GM12891 (cell line): Measurements from ENCODE around the gene SH3TC1.

Experiments used
- POLR2A ChIP-seq: IDR thresholded peaks from 2 replicates; pipeline ENCODE4 v1.6.1; 2011; ENCODE audit warnings: low read depth, low read length, control low read depth
- POLR2AphosphoS5 ChIP-seq: IDR thresholded peaks from 2 replicates; pipeline ENCODE4 v1.6.1; 2011; ENCODE audit warnings: low read depth, low read length, control low read depth
- TAF1 ChIP-seq: IDR thresholded peaks from 2 replicates; pipeline ENCODE4 v1.6.1; 2011; ENCODE audit warnings: low read depth, low read length, control low read depth

GRCh38 chr4:8185295-8185694, 13.8 kb upstream of the SH3TC1 start:
- TF ChIP-seq POLR2A = no peak
- no peak for TF ChIP-seq POLR2AphosphoS5
- no peak for TF ChIP-seq TAF1
